Measurements from ENCODE around the gene PTPN9.

- no peak for TF ChIP-seq CTCF (IDR thresholded peaks at IDR 0.05; ENCODE audit: low read length)
- TF ChIP-seq EZH2 (optimal IDR thresholded peaks at IDR 0.05; ENCODE audit: low read depth, low read length) = no peak
Observed at GRCh38 chr15:75428152-75428551, 151.0 kb downstream of the PTPN9 start.

All from MM.1S (cell line).